Measurements from ENCODE around the gene WFDC5. TPM values are rescaled to one million over a fixed set of nuclear protein-coding genes. Genes with fewer than 3 reads are reported as not detected.

WFDC5 gene
- total RNA-seq, 4 donors from 2014 or later, result not detected

- Histone ChIP-seq H3K36me3 (no peaks in the 10 kb centered on the region), H3K27me3 (peaks cover 60% of the 10 kb centered on the region), H3K4me1 (peaks cover 0 to 22% (median 8%) of the 10 kb centered on the region in 3 donors), H3K4me3 (no peak overlapping the region), H3K27ac (no peak overlapping the region), H3K9me3 (no peaks in the 10 kb centered on the region)
- WGBS, 2 donors (ENCODE audit: low coverage in 1 of 2), result 5 to 9% methylated on average over 4 of the region's 7 CpGs
- no peak for TF ChIP-seq POLR2A (IDR thresholded peaks at IDR 0.05)
- TF ChIP-seq CTCF (IDR thresholded peaks at IDR 0.05), result peak in 3 of 4 experiments; percentile 44 to 83 (median 53)
- ATAC-seq, result no peak
These were observed 19.2 kb downstream of the WFDC5 start for GRCh38 chr20:45095805-45096238.

- peaks cover 52% of the 10 kb centered on the region for H3K27me3 ChIP-seq
- ATAC-seq, result no peak
- H3K4me3 ChIP-seq, result no peak overlapping the region
- no peaks in the 10 kb centered on the region for H3K36me3 ChIP-seq
- TF ChIP-seq CTCF (IDR thresholded peaks at IDR 0.05) (no peak), EP300 (IDR thresholded peaks at IDR 0.05) (no peak), POLR2AphosphoS5 (IDR thresholded peaks at IDR 0.05) (no peak), POLR2A (IDR thresholded peaks at IDR 0.05) (no peak)
- H3K9me3 ChIP-seq, result no peaks in the 10 kb centered on the region
- 89 to 100% methylated on average over 1 to 3 of the region's 11 CpGs for WGBS, 2 donors (ENCODE audit: low coverage in 1 of 2)
- peaks cover 0 to 19% (median 8%) of the 10 kb centered on the region in 3 donors for H3K4me1 ChIP-seq
- H3K27ac ChIP-seq, result no peak overlapping the region
These were observed 20.0 kb downstream of the WFDC5 start for GRCh38 chr20:45094864-45095574.

GRCh38 chr20:45094201-45094600 is 20.8 kb downstream of the WFDC5 start:
- H3K27me3 ChIP-seq, result peaks cover 44% of the 10 kb centered on the region
- H3K4me1 ChIP-seq, result peaks cover 0 to 19% (median 8%) of the 10 kb centered on the region in 3 donors
- H3K9me3 ChIP-seq, result no peaks in the 10 kb centered on the region
- no peak for ATAC-seq
- 83 to 100% methylated on average over 2 of the region's 2 CpGs for WGBS, 2 donors (ENCODE audit: low coverage in 1 of 2)
- H3K4me3 ChIP-seq, result no peak overlapping the region
- TF ChIP-seq EP300 (IDR thresholded peaks at IDR 0.05) (no peak), POLR2A (IDR thresholded peaks at IDR 0.05) (no peak), POLR2AphosphoS5 (IDR thresholded peaks at IDR 0.05) (no peak), CTCF (IDR thresholded peaks at IDR 0.05) (no peak)
- no peaks in the 10 kb centered on the region for H3K36me3 ChIP-seq
- no peak overlapping the region for H3K27ac ChIP-seq

GRCh38 chr20:45092898-45093297 is 22.1 kb downstream of the WFDC5 start:
- WGBS, 2 donors (ENCODE audit: low coverage in 1 of 2), result 86 to 95% methylated on average over 6 to 7 of the region's 7 CpGs
- no peak for ATAC-seq
- Histone ChIP-seq H3K9me3 (no peaks in the 10 kb centered on the region), H3K27me3 (peaks cover 31% of the 10 kb centered on the region), H3K27ac (no peak overlapping the region), H3K36me3 (no peaks in the 10 kb centered on the region), H3K4me1 (peaks cover 0 to 11% (median 5%) of the 10 kb centered on the region in 3 donors), H3K4me3 (no peak overlapping the region)
- TF ChIP-seq EP300 (IDR thresholded peaks at IDR 0.05) (no peak), CTCF (IDR thresholded peaks at IDR 0.05) (no peak), POLR2A (IDR thresholded peaks at IDR 0.05) (no peak), POLR2AphosphoS5 (IDR thresholded peaks at IDR 0.05) (no peak)

- peaks cover 0 to 2% of the 10 kb centered on the region in 2 donors for H3K36me3 ChIP-seq
- TF ChIP-seq POLR2A (IDR thresholded peaks at IDR 0.05), result no peak
- TF ChIP-seq POLR2AphosphoS5 (IDR thresholded peaks at IDR 0.05), result no peak
- no peak for TF ChIP-seq CTCF (IDR thresholded peaks at IDR 0.05)
- TF ChIP-seq EP300 (IDR thresholded peaks at IDR 0.05), result no peak
- no peak overlapping the region for H3K4me3 ChIP-seq
- 57 to 79% methylated on average over 2 of the region's 3 CpGs for WGBS, 2 donors (ENCODE audit: low coverage in 1 of 2)
- no peak overlapping the region for H3K27ac ChIP-seq
- H3K4me1 ChIP-seq, result peaks cover 0 to 7% (median 2%) of the 10 kb centered on the region in 3 donors
- H3K27me3 ChIP-seq, result peaks cover 15% of the 10 kb centered on the region
- ATAC-seq, result no peak
- H3K9me3 ChIP-seq, result no peaks in the 10 kb centered on the region
These were observed 23.6 kb downstream of the WFDC5 start for GRCh38 chr20:45091366-45091765.

All from gastroesophageal sphincter (tissue), 4 donors.